KMS-11 (cell line): ENCODE results near the gene RNF175.
"Not testable (repeated sequence)": the region's sequence is repeated elsewhere in the genome, so short reads cannot be mapped to it uniquely, and the experiment has no call there.

Source experiments
- H2AFZ ChIP-seq: fragments of 200-600 bp; sonication (generic); 2 replicates; pipeline ENCODE4 v1.6.1; 2016; ENCODE audit warnings: antibody characterized with exemption, mixed run types, low read depth
- H3K27ac ChIP-seq: fragments of 200-600 bp; sonication (generic); 2 replicates; pipeline ENCODE4 v1.6.1; 2016; ENCODE audit warnings: mild to moderate bottlenecking, mixed run types
- H3K27me3 ChIP-seq: fragments of 200-600 bp; sonication (generic); 2 replicates; pipeline ENCODE4 v1.6.1; 2017; ENCODE audit warnings: mild to moderate bottlenecking, low read depth, mixed run types, moderate library complexity; ENCODE audit not compliant: insufficient read depth
- H3K36me3 ChIP-seq: fragments of 200-600 bp; sonication (generic); 2 replicates; pipeline ENCODE4 v1.6.1; 2017; ENCODE audit warnings: mild to moderate bottlenecking, mixed run types; ENCODE audit not compliant: insufficient read depth
- H3K4me1 ChIP-seq: fragments of 200-600 bp; sonication (generic); 2 replicates; pipeline ENCODE4 v1.6.1; 2016; ENCODE audit warnings: mild to moderate bottlenecking, low read depth, mixed run types; ENCODE audit not compliant: poor library complexity, severe bottlenecking
- H3K4me2 ChIP-seq: fragments of 200-600 bp; sonication (generic); 2 replicates; pipeline ENCODE4 v1.7.0; 2016; ENCODE audit warnings: mild to moderate bottlenecking, mixed run types
- H3K4me3 ChIP-seq: fragments of 200-600 bp; sonication (generic); IDR thresholded peaks from 2 replicates; pipeline ENCODE4 v1.6.1; 2017; ENCODE audit warnings: low read depth, low read length, mixed read lengths; ENCODE audit not compliant: insufficient read depth
- H3K79me2 ChIP-seq: fragments of 200-600 bp; sonication (generic); 2 replicates; pipeline ENCODE4 v1.6.1; 2016; ENCODE audit warnings: low read depth, mixed run types; ENCODE audit not compliant: insufficient read depth
- H3K9ac ChIP-seq: fragments of 200-600 bp; sonication (generic); 2 replicates; pipeline ENCODE4 v1.6.1; 2016; ENCODE audit warnings: mild to moderate bottlenecking, mixed run types
- H4K20me1 ChIP-seq: fragments of 200-600 bp; sonication (generic); 2 replicates; pipeline ENCODE4 v1.6.1; 2016; ENCODE audit warnings: mild to moderate bottlenecking, mixed run types; ENCODE audit not compliant: insufficient read depth
- CTCF ChIP-seq: fragments of 200-600 bp; sonication (generic); conservative IDR thresholded peaks from 2 replicates; pipeline ENCODE4 v1.6.1; 2017; ENCODE audit warnings: low read depth, mild to moderate bottlenecking, antibody characterized with exemption, low read length, moderate library complexity, mixed read lengths

The RNF175 gene

DNA sequence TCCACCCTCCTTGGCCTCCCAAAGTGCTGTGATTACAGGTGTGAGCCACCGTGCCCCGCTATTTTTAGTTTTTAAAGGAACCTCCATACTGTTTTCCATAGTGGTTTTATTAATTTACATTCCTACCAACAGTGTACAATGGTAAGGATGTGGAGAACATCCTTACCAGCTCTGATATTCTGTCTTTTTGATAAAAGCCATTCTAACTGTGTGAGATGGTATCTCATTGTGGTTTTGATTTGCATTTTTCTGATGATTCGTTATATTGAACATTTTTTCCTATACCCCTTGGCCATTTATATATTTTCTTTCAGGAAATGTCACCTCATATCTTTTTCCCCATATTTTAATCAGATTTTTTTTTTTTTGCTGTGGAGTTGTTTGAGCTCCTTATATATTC lies 90.0 kb downstream of the RNF175 start:
- H3K4me1 ChIP-seq = no peaks in the 10 kb centered on the region
- no peak for TF ChIP-seq CTCF
- no peak overlapping the region for H3K4me2 ChIP-seq
- H3K36me3 ChIP-seq = no peaks in the 10 kb centered on the region
- H3K27me3 ChIP-seq = no peaks in the 10 kb centered on the region
- no peak overlapping the region for H3K27ac ChIP-seq
- no peak overlapping the region for H3K9ac ChIP-seq
- no peak overlapping the region for H3K4me3 ChIP-seq
- no peaks in the 10 kb centered on the region for H3K79me2 ChIP-seq
- H2AFZ ChIP-seq = no peak overlapping the region
- no peaks in the 10 kb centered on the region for H4K20me1 ChIP-seq

DNA sequence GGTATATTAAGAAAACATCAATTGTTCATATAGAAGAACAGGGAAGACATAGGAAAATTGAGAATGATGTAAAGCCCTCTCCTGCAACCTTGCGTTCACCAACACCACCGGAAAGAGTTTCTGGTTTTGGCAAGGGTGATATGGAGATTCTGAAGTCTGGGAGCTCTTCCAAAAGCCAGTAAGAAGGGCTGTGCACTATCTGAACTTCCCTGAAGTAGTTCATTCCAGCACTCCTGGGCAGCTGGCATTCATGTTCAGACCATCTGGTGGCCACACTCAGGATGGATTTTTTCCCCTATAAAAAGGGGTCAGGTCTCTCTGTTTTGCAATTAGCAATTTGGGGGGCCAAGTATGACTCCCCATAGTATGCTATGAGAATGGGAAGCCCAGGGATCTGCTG lies 91.2 kb downstream of the RNF175 start:
- no peaks in the 10 kb centered on the region for H3K27me3 ChIP-seq
- no peaks in the 10 kb centered on the region for H3K79me2 ChIP-seq
- no peak overlapping the region for H2AFZ ChIP-seq
- H3K4me1 ChIP-seq = no peaks in the 10 kb centered on the region
- H3K27ac ChIP-seq = no peak overlapping the region
- no peak overlapping the region for H3K4me2 ChIP-seq
- H3K9ac ChIP-seq = no peak overlapping the region
- no peak overlapping the region for H3K4me3 ChIP-seq
- no peaks in the 10 kb centered on the region for H3K36me3 ChIP-seq
- H4K20me1 ChIP-seq = no peaks in the 10 kb centered on the region
- no peak for TF ChIP-seq CTCF

GRCh38 chr4:153666505-153666904 lies 93.3 kb downstream of the RNF175 start:
- H3K27me3 ChIP-seq, H4K20me1 ChIP-seq, H3K4me3 ChIP-seq, H3K4me1 ChIP-seq, H3K79me2 ChIP-seq, H3K9ac ChIP-seq, H3K4me2 ChIP-seq, H2AFZ ChIP-seq, H3K27ac ChIP-seq, H3K36me3 ChIP-seq: not testable (repeated sequence)

DNA sequence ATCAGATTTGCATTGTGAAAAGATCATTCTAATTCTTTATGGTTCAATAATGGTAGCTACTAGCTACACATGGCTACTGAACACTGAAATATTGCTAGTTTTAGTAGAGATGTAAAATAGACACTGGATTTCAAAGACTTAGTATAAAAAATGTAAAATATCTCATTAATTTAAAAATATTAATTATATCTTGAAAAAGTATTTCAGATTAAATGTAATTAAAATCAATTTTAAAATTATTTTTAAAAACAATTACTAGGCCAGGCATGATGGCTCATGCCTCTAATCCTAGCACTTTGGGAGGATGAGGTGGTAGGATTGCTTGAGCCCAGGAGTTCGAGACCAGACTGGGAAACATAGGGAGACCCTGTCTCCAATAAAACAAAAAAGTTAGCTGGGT lies 96.2 kb downstream of the RNF175 start:
- Histone ChIP-seq H3K27me3 (no peaks in the 10 kb centered on the region), H2AFZ (no peak overlapping the region), H3K27ac (no peak overlapping the region)

GRCh38 chr4:153661908-153662307 lies 97.9 kb downstream of the RNF175 start:
- Histone ChIP-seq H2AFZ (no peak overlapping the region), H3K4me2 (no peak overlapping the region), H3K4me1 (no peaks in the 10 kb centered on the region), H3K9ac (no peak overlapping the region), H3K4me3 (no peak overlapping the region), H3K79me2 (no peaks in the 10 kb centered on the region), H4K20me1 (no peaks in the 10 kb centered on the region), H3K27ac (no peak overlapping the region), H3K27me3 (no peaks in the 10 kb centered on the region), H3K36me3 (no peaks in the 10 kb centered on the region; the same call in 1 of the 2 replicates)
- TF ChIP-seq CTCF = no peak

More for the DNA sequence above, 96.2 kb downstream of the RNF175 start:
- Histone ChIP-seq H3K79me2 (no peaks in the 10 kb centered on the region), H3K4me2 (no peak overlapping the region), H4K20me1 (no peaks in the 10 kb centered on the region), H3K36me3 (no peaks in the 10 kb centered on the region; the same call in 1 of the 2 replicates), H3K4me3 (no peak overlapping the region), H3K9ac (no peak overlapping the region), H3K4me1 (no peaks in the 10 kb centered on the region)
- no peak for TF ChIP-seq CTCF
